HepG2 (cell line): ENCODE measurements around the gene DLG5.

Experiments
- ATF7 ChIP-seq, 2 experiments: fragments of 450-650 bp in 1 of 2; sonication (generic) in 1 of 2; formaldehyde crosslinking in 1 of 2; IDR thresholded peaks; 2 replicates each; pipeline versions ENCODE4 v1.4.0 to v1.6.1; 2016 to 2020; ENCODE audit warnings: antibody characterized with exemption in 1 of 2, mild to moderate bottlenecking in 1 of 2, missing genetic modification reagents in 1 of 2
- EZH2 ChIP-seq: conservative IDR thresholded peaks from 2 replicates; pipeline ENCODE4 v1.6.1; 2012; ENCODE audit warnings: mild to moderate bottlenecking, low read depth, low read length, moderate library complexity
- KLF9 ChIP-seq: IDR thresholded peaks from 2 replicates; pipeline ENCODE4 v1.6.1; 2016; ENCODE audit warnings: low read depth
- NFRKB ChIP-seq: fragments of 450-650 bp; IDR thresholded peaks from 2 replicates; pipeline ENCODE4 v1.6.1; 2017
- POLR2A ChIP-seq, 2 experiments: IDR thresholded peaks; 2 replicates each; pipeline ENCODE4 v1.6.1; 2011; ENCODE audit warnings: low read depth in 2 of 2, low read length in 2 of 2, mild to moderate bottlenecking in 1 of 2, moderate library complexity in 1 of 2; ENCODE audit not compliant: insufficient read depth in 1 of 2
- TF ChIP-seq, protein P1 (sequence below): sonication (generic); formaldehyde crosslinking; IDR thresholded peaks from 2 replicates; pipeline ENCODE4 v1.4.0; 2020; ENCODE audit warnings: missing genetic modification reagents

DNA sequence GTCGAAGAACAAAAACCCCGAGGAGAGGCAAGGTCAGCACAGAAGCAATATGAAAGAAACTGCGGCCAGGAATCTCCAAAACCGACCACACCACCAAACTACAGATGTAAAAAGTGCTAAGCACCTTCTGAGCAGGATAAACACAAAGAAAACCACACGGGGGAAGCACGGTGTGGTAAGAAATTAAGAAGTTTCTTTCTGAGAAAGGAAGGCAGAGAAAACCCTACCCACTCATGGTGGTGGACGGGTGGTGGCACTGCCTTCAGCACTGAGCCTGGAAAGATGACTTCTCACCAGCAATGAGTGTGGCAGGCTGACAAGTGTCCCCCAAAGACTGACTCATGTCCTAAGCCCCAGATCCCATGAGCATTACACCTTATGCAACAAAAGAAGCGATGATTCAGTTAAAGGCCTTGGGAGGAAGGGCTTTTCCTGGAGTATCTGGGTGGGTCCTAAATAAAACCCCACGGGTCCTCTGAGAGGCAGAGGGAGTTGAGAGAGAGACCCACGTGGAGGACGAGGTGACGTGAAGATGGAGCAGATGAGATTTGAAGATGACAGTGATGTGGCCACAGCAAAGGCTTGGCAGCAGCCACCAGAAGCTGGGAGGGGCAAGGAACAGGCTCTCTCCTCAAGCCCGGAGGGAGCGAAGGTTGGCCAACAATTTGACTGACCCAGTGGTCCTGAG is 124.9 kb downstream of the DLG5 start:
- TF ChIP-seq KLF9 (CRISPR knock-in tag): no peak
- no peak for TF ChIP-seq POLR2A (IDR thresholded peaks at IDR 0.05; ENCODE audit: insufficient read depth in 1 of 2, low read depth in 2 of 2, low read length in 2 of 2)
- no peak for TF ChIP-seq EZH2
- no peak for TF ChIP-seq ATF7 (IDR thresholded peaks at IDR 0.05)
- TF ChIP-seq ATF7 (CRISPR knock-in tag; IDR thresholded peaks at IDR 0.05): no peak
- no peak for TF ChIP-seq NFRKB
- TF ChIP-seq, protein P1, sequence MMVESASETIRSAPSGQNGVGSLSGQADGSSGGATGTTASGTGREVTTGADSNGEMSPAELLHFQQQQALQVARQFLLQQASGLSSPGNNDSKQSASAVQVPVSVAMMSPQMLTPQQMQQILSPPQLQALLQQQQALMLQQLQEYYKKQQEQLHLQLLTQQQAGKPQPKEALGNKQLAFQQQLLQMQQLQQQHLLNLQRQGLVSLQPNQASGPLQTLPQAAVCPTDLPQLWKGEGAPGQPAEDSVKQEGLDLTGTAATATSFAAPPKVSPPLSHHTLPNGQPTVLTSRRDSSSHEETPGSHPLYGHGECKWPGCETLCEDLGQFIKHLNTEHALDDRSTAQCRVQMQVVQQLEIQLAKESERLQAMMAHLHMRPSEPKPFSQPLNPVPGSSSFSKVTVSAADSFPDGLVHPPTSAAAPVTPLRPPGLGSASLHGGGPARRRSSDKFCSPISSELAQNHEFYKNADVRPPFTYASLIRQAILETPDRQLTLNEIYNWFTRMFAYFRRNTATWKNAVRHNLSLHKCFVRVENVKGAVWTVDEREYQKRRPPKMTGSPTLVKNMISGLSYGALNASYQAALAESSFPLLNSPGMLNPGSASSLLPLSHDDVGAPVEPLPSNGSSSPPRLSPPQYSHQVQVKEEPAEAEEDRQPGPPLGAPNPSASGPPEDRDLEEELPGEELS: no peak
